ENCODE measurements around the gene CDCA4.

The CDCA4 gene

DNA sequence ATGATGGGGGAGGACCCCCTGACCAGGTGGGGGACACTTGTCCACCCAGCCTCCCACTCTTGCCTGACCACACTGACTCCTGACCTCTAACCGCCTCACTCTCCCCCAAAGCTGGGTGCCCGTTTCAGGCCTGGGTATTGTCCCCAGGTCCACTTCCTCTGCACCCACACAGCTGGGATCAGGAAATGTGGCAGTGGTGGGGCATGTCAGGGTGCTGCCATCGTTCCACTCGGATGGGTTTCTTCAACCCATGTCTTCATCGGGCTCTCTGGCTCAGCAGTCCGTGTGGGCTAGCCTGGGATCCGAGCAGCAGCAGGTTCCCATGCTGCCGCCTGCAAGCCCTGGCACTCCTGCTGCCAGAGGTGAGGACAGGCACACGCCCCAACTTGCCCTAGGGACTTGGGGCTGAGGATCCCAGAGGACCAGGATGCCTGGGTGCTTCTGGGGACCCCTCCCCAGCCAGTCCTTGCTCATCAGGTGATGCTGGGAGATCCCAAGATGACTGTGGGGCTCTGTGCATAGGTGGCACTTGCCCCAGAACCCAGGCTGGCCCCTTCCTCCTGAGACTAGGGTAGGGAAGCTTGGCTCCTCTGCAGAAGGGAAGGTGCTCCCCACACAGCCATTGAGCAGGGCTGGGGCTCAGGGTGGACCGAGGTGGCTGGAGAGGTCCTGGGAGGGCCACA lies 38.2 kb downstream of the CDCA4 start:
- Histone ChIP-seq H3K27ac (ENCODE audit: low read depth, low read length) (no peak overlapping the region), H3K14ac (ENCODE audit: low read length) (no peak overlapping the region), H4K8ac (ENCODE audit: low read depth, low read length) (no peak overlapping the region), H3K27me3 (ENCODE audit: insufficient read depth, low read length) (peaks cover 4% of the 10 kb centered on the region), H3K4ac (ENCODE audit: low read depth, low read length) (no peak overlapping the region), H4K12ac (ENCODE audit: low read depth, low read length) (no peak overlapping the region), H2AFZ (ENCODE audit: insufficient read depth, low read length, poor library complexity) (no peak overlapping the region), H3K79me1 (ENCODE audit: low read length) (no peaks in the 10 kb centered on the region), H3K9ac (ENCODE audit: low read length) (no peak overlapping the region), H3K18ac (ENCODE audit: low read length) (no peak overlapping the region), H3K23ac (ENCODE audit: low read length) (no peak overlapping the region), H3K4me2 (ENCODE audit: low read length) (no peak overlapping the region), H3K79me2 (ENCODE audit: control insufficient read depth, insufficient read depth, low read length, poor library complexity) (peaks cover 4% of the 10 kb centered on the region), H2BK12ac (ENCODE audit: low read length) (no peak overlapping the region), H2BK120ac (ENCODE audit: insufficient read depth, low read length, poor library complexity) (no peak overlapping the region), H3K4me1 (ENCODE audit: control insufficient read depth in 1 of 2, insufficient read depth in 2 of 2, low read length in 2 of 2) (peaks cover 5 to 15% of the 10 kb centered on the region in 2 experiments), H3K9me3 (ENCODE audit: insufficient read depth, low read depth, low read length) (peaks cover 3% of the 10 kb centered on the region), H3K36me3 (ENCODE audit: control insufficient read depth in 1 of 2, insufficient read depth in 2 of 2, low read length in 2 of 2) (no peaks in the 10 kb centered on the region), H3K4me3 (ENCODE audit: low read depth, low read length) (no peak overlapping the region), H2AK5ac (ENCODE audit: low read length) (no peak overlapping the region), H4K91ac (ENCODE audit: low read depth, low read length) (no peak overlapping the region), H2BK5ac (ENCODE audit: low read depth, low read length, poor library complexity) (no peak overlapping the region)
- WGBS (ENCODE audit: extremely low coverage, insufficient coverage, insufficient read length): no CpG with 5 or more reads among the region's 10 CpGs
- no peak for DNase-seq

DNA sequence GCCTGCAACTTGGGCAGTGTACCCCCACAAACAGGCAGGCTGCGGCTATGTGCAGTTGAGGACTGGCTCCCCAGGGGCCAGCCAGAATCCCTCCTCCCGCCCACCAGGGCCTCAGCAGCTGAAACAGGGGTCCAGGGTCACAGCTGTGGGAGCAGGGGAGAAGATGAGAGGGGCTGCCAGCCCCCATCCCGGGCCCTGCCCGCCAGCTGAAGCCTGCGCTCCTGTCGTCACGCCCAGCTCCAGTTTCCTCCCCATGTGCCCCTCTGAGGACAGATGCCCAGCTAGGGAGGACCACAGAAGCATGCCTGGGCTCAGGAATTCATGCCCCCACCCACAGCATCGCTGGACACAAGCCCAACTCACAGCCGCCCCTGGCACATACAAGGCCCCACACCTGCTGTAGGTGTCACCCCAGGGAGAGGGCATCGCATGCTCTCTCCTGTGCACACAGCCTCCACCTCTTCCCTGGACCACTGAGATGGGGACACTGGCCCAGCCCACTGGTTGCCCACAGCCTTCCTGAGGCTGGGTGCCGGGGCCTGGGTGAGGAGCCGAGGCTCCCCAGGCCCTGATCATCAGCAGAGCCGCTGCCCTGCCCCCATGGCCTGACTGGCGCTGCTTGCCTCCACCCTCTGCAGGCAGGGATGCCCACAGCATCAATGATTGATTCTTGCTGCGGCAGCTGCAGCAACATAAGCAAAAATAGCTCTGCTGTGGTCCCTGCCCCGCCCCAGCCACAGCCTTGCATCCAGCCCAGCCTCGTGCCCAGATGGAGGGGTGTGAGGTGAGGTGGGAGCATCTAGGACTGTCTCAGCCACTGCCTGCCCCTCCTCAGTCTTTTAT lies 39.0 kb downstream of the CDCA4 start:
- H3K4ac ChIP-seq (ENCODE audit: low read depth, low read length): no peak overlapping the region
- no CpG with 5 or more reads among the region's 17 CpGs for WGBS (ENCODE audit: extremely low coverage, insufficient coverage, insufficient read length)
- H3K23ac ChIP-seq (ENCODE audit: low read length): no peak overlapping the region
- no peak overlapping the region for H2AK5ac ChIP-seq (ENCODE audit: low read length)
- peaks cover 7 to 18% of the 10 kb centered on the region in 2 experiments for H3K4me1 ChIP-seq (ENCODE audit: control insufficient read depth in 1 of 2, insufficient read depth in 2 of 2, low read length in 2 of 2)
- H2BK12ac ChIP-seq (ENCODE audit: low read length): no peak overlapping the region
- H3K79me1 ChIP-seq (ENCODE audit: low read length): no peaks in the 10 kb centered on the region
- H4K91ac ChIP-seq (ENCODE audit: low read depth, low read length): no peak overlapping the region
- no peak overlapping the region for H3K14ac ChIP-seq (ENCODE audit: low read length)
- H3K18ac ChIP-seq (ENCODE audit: low read length): no peak overlapping the region
- H2BK120ac ChIP-seq (ENCODE audit: insufficient read depth, low read length, poor library complexity): no peak overlapping the region
- no peak overlapping the region for H4K12ac ChIP-seq (ENCODE audit: low read depth, low read length)
- H3K27ac ChIP-seq (ENCODE audit: low read depth, low read length): no peak overlapping the region
- no peak overlapping the region for H4K8ac ChIP-seq (ENCODE audit: low read depth, low read length)
- H3K79me2 ChIP-seq (ENCODE audit: control insufficient read depth, insufficient read depth, low read length, poor library complexity): peaks cover 4% of the 10 kb centered on the region
- H3K36me3 ChIP-seq (ENCODE audit: control insufficient read depth in 1 of 2, insufficient read depth in 2 of 2, low read length in 2 of 2): no peaks in the 10 kb centered on the region
- H3K27me3 ChIP-seq (ENCODE audit: insufficient read depth, low read length): peaks cover 10% of the 10 kb centered on the region
- DNase-seq: no peak
- H3K4me3 ChIP-seq (ENCODE audit: low read depth, low read length): no peak overlapping the region
- H2AFZ ChIP-seq (ENCODE audit: insufficient read depth, low read length, poor library complexity): no peak overlapping the region
- peaks cover 8% of the 10 kb centered on the region for H3K9me3 ChIP-seq (ENCODE audit: insufficient read depth, low read depth, low read length)
- no peak overlapping the region for H3K9ac ChIP-seq (ENCODE audit: low read length)
- H3K4me2 ChIP-seq (ENCODE audit: low read length): no peak overlapping the region
- H2BK5ac ChIP-seq (ENCODE audit: low read depth, low read length, poor library complexity): no peak overlapping the region

DNA sequence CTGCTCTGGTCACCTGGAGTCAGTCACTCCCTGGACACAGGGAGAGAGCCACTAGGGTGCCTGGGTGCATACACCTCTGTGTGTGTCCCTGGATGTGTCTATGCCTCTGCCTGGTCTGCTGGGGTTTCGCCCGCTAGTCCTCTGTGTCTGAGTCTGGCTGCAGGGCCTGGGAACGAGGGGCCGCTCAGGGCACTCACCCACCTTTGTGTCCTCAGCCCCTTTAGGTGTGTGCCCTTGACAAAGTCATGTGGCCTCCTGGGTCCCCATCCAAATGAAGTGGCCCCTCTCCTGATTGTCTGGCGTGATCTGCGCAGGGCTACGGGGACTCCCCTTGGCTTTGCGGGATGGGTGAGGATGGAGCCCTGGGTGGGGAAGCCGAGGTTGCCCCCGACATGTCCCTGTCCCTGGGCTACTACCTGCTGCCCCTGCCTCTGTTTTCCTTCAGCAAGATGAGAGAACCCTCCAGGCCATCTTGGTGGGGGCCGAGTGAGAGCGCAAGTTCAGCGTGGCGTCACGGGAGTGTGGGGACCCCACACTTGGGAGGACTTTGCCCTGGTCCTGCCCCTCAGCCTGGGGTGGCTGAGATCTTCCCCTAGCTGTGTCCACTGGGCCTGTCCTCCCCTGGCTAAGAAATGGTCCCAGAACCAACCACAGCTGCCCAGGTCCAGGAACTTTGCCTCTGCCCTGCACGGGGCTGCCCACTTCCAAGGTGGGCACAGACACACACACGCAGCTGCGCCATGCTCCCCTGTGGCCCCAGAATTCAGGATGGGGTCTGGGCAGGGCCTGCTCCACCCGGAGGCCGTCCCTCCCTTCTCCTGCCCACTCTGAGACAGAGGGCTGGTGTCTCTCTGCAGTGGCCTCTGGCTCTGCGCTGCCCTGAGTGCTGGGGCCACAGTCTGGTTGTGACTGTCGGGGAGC lies 40.0 kb downstream of the CDCA4 start:
- Histone ChIP-seq H3K27ac (ENCODE audit: low read depth, low read length) (no peak overlapping the region), H3K9me3 (ENCODE audit: insufficient read depth, low read depth, low read length) (peaks cover 9% of the 10 kb centered on the region), H3K79me2 (ENCODE audit: control insufficient read depth, insufficient read depth, low read length, poor library complexity) (peaks cover 2% of the 10 kb centered on the region), H4K8ac (ENCODE audit: low read depth, low read length) (no peak overlapping the region), H3K14ac (ENCODE audit: low read length) (no peak overlapping the region), H3K4me1 (ENCODE audit: control insufficient read depth in 1 of 2, insufficient read depth in 2 of 2, low read length in 2 of 2) (peaks cover 2 to 15% of the 10 kb centered on the region in 2 experiments), H3K4me2 (ENCODE audit: low read length) (no peak overlapping the region), H2BK12ac (ENCODE audit: low read length) (no peak overlapping the region), H2BK120ac (ENCODE audit: insufficient read depth, low read length, poor library complexity) (no peak overlapping the region), H3K18ac (ENCODE audit: low read length) (no peak overlapping the region), H3K9ac (ENCODE audit: low read length) (no peak overlapping the region), H3K27me3 (ENCODE audit: insufficient read depth, low read length) (peaks cover 10% of the 10 kb centered on the region), H3K36me3 (ENCODE audit: control insufficient read depth in 1 of 2, insufficient read depth in 2 of 2, low read length in 2 of 2) (no peaks in the 10 kb centered on the region), H3K4me3 (ENCODE audit: low read depth, low read length) (no peak overlapping the region), H2BK5ac (ENCODE audit: low read depth, low read length, poor library complexity) (no peak overlapping the region), H4K12ac (ENCODE audit: low read depth, low read length) (no peak overlapping the region), H2AFZ (ENCODE audit: insufficient read depth, low read length, poor library complexity) (no peak overlapping the region), H3K4ac (ENCODE audit: low read depth, low read length) (no peak overlapping the region), H3K79me1 (ENCODE audit: low read length) (no peaks in the 10 kb centered on the region), H2AK5ac (ENCODE audit: low read length) (no peak overlapping the region), H3K23ac (ENCODE audit: low read length) (no peak overlapping the region), H4K91ac (ENCODE audit: low read depth, low read length) (no peak overlapping the region)
- no CpG with 5 or more reads among the region's 22 CpGs for WGBS (ENCODE audit: extremely low coverage, insufficient coverage, insufficient read length)
- no peak for DNase-seq

Measured in trophoblast cell (in vitro differentiated cells and primary cell).